GM12801 (cell line): ENCODE results near the gene RPUSD4.

ENCODE experiments used
- TF ChIP-seq, protein P1 (sequence below): IDR thresholded peaks from one replicate; pipeline ENCODE4 v1.5.1; 2011; ENCODE audit warnings: control low read depth; ENCODE audit not compliant: insufficient read length; ENCODE audit errors: extremely low read depth

The RPUSD4 gene

GRCh38 chr11:126165311-126165720 lies 46.1 kb downstream of the RPUSD4 start:
- TF ChIP-seq, protein P1, sequence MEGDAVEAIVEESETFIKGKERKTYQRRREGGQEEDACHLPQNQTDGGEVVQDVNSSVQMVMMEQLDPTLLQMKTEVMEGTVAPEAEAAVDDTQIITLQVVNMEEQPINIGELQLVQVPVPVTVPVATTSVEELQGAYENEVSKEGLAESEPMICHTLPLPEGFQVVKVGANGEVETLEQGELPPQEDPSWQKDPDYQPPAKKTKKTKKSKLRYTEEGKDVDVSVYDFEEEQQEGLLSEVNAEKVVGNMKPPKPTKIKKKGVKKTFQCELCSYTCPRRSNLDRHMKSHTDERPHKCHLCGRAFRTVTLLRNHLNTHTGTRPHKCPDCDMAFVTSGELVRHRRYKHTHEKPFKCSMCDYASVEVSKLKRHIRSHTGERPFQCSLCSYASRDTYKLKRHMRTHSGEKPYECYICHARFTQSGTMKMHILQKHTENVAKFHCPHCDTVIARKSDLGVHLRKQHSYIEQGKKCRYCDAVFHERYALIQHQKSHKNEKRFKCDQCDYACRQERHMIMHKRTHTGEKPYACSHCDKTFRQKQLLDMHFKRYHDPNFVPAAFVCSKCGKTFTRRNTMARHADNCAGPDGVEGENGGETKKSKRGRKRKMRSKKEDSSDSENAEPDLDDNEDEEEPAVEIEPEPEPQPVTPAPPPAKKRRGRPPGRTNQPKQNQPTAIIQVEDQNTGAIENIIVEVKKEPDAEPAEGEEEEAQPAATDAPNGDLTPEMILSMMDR = no peak

GRCh38 chr11:126164781-126165180 lies 46.7 kb downstream of the RPUSD4 start:
- TF ChIP-seq, protein P1 = no peak

- TF ChIP-seq, protein P1 = no peak
These were observed 47.7 kb downstream of the RPUSD4 start for GRCh38 chr11:126163779-126164178.

DNA sequence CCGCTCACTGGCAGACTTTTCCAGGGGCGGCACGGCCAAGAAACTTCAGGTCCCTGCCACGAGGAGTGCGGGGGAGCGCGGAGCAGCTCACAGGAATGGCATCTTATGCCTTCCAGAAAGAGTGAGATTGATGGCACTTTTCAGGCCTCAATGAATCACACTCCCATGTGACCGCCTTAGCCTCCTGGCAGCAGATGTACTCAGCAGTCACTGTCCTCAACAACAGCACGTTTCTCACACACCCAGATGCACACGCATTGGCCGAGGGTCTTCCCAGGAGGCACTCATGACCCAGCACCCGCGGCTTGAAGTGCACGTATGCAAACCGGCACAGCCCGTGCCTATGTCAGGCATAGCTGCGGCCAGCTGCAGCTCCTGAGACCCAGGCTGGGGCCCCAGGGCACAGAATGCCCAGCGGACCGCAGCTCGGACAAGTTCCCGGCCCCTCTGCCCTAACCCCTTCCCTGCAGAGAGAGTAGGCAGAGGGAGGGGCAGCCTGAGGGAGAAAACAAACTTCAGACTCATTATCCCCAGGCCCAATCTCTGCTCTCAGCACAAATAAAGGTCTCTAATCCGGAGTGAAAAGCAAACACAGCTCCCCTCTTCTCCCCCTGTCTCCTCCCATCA lies 48.3 kb downstream of the RPUSD4 start:
- TF ChIP-seq, protein P1 = no peak

- TF ChIP-seq, protein P1 = no peak
These were observed 49.0 kb downstream of the RPUSD4 start for GRCh38 chr11:126162306-126163030.

DNA sequence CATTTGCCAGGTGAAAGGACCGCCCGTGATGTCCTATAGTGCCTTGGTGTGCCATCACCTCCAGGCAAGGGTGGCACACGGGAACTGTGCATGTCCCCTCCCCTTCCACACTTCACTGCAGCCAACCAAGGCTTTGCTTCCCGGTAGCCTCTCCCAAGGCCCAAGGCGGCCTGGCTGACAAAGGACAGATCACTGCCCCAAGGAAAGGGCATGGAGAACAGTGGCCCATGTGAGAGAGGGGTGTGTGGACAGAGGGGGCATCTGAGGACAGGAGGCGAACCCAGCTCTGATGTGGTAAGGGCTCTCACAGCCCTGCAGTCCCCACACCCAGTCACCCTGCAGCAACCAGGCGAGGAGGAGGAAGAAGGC lies 50.4 kb downstream of the RPUSD4 start:
- TF ChIP-seq, protein P1 = no peak

DNA sequence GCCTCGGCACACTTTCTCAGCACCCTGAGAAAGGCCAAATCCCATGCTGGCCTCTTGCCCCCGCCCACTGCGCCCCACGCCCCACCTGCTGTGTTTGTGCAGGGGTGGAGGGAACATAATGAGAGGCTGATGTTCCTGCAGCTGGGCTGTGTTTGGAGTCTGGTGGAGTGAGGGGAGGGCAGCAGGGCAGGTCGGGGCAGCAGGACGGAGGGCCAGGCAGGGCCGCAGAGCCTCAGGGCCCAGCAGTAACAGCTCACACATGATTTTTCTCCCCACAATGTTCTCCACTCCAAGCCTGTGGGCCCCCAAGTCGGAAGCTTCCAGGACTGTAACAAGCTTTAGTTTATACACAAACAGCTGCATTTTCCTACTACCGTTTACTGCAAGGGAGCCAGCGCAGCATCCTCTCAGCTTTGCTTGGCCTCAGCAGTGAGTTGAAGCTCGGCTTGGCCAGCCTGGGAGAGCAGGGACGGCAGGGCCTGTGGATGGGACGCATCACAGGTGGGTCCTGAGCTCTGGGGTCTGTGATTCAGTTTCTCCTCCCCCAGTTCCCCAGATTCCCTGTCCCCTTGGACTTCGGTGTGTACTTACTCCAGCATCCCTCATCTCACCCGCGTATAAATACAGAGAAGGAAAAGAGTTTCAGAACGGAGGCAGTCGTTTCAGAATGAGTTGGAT lies 51.0 kb downstream of the RPUSD4 start:
- TF ChIP-seq, protein P1 = no peak
